Measurements from ENCODE around the gene ZFHX3.
"Not testable (repeated sequence)": the region's sequence is repeated elsewhere in the genome, so short reads cannot be mapped to it uniquely, and the experiment has no call there.

DNA sequence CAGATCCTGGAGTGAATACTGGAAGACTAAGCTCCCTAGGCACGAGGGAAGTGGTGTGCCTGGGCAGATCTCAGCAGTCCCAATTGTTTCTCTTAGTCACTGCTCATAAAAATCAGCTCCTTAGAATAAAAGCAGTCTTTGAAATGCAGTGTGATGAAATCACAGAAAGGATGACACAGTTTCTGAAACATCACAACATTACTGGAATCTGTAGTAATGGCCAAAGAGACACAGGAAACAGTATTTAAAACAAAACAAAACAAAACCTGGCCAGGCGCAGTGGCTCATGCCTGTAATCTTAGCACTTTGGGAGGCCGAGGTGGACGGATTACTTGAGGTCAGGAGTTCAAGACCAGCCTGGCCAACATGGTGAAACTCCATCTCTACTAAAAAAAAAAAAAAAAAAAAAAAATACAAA, 34.7 kb upstream of the ZFHX3 start:
- TF ChIP-seq, protein P1, sequence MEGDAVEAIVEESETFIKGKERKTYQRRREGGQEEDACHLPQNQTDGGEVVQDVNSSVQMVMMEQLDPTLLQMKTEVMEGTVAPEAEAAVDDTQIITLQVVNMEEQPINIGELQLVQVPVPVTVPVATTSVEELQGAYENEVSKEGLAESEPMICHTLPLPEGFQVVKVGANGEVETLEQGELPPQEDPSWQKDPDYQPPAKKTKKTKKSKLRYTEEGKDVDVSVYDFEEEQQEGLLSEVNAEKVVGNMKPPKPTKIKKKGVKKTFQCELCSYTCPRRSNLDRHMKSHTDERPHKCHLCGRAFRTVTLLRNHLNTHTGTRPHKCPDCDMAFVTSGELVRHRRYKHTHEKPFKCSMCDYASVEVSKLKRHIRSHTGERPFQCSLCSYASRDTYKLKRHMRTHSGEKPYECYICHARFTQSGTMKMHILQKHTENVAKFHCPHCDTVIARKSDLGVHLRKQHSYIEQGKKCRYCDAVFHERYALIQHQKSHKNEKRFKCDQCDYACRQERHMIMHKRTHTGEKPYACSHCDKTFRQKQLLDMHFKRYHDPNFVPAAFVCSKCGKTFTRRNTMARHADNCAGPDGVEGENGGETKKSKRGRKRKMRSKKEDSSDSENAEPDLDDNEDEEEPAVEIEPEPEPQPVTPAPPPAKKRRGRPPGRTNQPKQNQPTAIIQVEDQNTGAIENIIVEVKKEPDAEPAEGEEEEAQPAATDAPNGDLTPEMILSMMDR (IDR thresholded peaks at IDR 0.05; ENCODE audit: low read depth, low read length), result not testable (repeated sequence)
- not testable (repeated sequence) for TF ChIP-seq EZH2phosphoT487 (IDR thresholded peaks at IDR 0.05; ENCODE audit: low read depth)
